Hematopoietic multipotent progenitor cell treated with erythropoietin and hydrocortisone succinate and interleukin-3 and kit ligand, for 15 days (in vitro differentiated cells): ENCODE data around the gene CUTC.
"Not testable (repeated sequence)": the region's sequence is repeated elsewhere in the genome, so short reads cannot be mapped to it uniquely, and the experiment has no call there.

Experiments used
- DNase-seq: peaks from one replicate; pipeline ENCODE4 v3.0.0-alpha.2; 2015; ENCODE audit warnings: low spot score

The CUTC gene

GRCh38 chr10:99732033-99732842 lies at the start of gene CUTC, which contains the start of gene COX15:
Gene CUTC, plus strand, starts transcription at chr10:99732234. Its CDS starts 115 bp downstream, at chr10:99732349.
Gene COX15, minus strand, starts transcription at chr10:99732127. Its CDS starts 78 bp downstream, at chr10:99732049.
- DNase-seq: peak; percentile 96

- no peak for DNase-seq
These were observed 49.3 kb upstream of the CUTC start for GRCh38 chr10:99682752-99683151.

- DNase-seq: no peak
These were observed 46.5 kb upstream of the CUTC start for GRCh38 chr10:99685597-99685967.

- no peak for DNase-seq
These were observed 42.6 kb upstream of the CUTC start for GRCh38 chr10:99689461-99689860.

GRCh38 chr10:99693933-99694583 lies 38.0 kb upstream of the CUTC start:
- DNase-seq: no peak

- DNase-seq: no peak
These were observed 36.3 kb upstream of the CUTC start for GRCh38 chr10:99695761-99696160.

GRCh38 chr10:99698504-99699080 lies 33.4 kb upstream of the CUTC start:
- DNase-seq: no peak

- no peak for DNase-seq
These were observed 31.4 kb upstream of the CUTC start for GRCh38 chr10:99700649-99701048.

- DNase-seq: peak; percentile 82
These were observed 23.5 kb upstream of the CUTC start for GRCh38 chr10:99708428-99709012.

- peak; percentile 33 for DNase-seq
These were observed 22.4 kb upstream of the CUTC start for GRCh38 chr10:99709480-99710229.

- peak; percentile 81 for DNase-seq
These were observed 20.8 kb upstream of the CUTC start for GRCh38 chr10:99711129-99711719.

- DNase-seq: no peak
These were observed 17.6 kb upstream of the CUTC start for GRCh38 chr10:99714446-99714845.

GRCh38 chr10:99720387-99720786 lies 11.6 kb upstream of the CUTC start:
- DNase-seq: no peak

GRCh38 chr10:99730026-99730425 lies 2.0 kb upstream of the CUTC start:
- DNase-seq: no peak

GRCh38 chr10:99731306-99732032 lies 565 bp upstream of the CUTC start:
- DNase-seq: peak; percentile 14

- no peak for DNase-seq
These were observed 1.3 kb downstream of the CUTC start for GRCh38 chr10:99733366-99733765.

GRCh38 chr10:99734111-99734510 lies 2.1 kb downstream of the CUTC start:
- not testable (repeated sequence) for DNase-seq

- no peak for DNase-seq
These were observed 8.2 kb downstream of the CUTC start for GRCh38 chr10:99740260-99740659.

- DNase-seq: no peak
These were observed 9.0 kb downstream of the CUTC start for GRCh38 chr10:99740933-99741559.

GRCh38 chr10:99742254-99742653 lies 10.2 kb downstream of the CUTC start:
- DNase-seq: no peak
